ENCODE measurements around the gene CD69. TPM values are rescaled to one million over a fixed set of nuclear protein-coding genes. Genes with fewer than 3 reads are reported as not detected.
A peak's percentile ranks its signal among the peaks of the same experiment; 100 is the strongest.

The CD69 gene
- total RNA-seq, 1 experiment from 2014 or later: not detected

GRCh38 chr12:9792185-9792900 is 31.6 kb upstream of the CD69 start:
- no peaks in the 10 kb centered on the region for H3K79me1 ChIP-seq (ENCODE audit: insufficient read depth, low read depth, low read length, poor library complexity, severe bottlenecking)
- TF ChIP-seq CTCF (conservative IDR thresholded peaks at IDR 0.05): no peak
- H4K5ac ChIP-seq (ENCODE audit: insufficient read length, low read depth, low read length): no peak overlapping the region
- H2BK20ac ChIP-seq (ENCODE audit: low read depth, low read length, poor library complexity, severe bottlenecking): peak overlapping the region; percentile 45
- H3K18ac ChIP-seq (ENCODE audit: insufficient read length, low read depth, low read length): no peak overlapping the region
- H4K91ac ChIP-seq (ENCODE audit: insufficient read length, low read depth, low read length): no peak overlapping the region
- no peak overlapping the region for H3K4me2 ChIP-seq (ENCODE audit: insufficient read depth, insufficient read length, low read length)
- H3T11ph ChIP-seq (ENCODE audit: low read length): no peak overlapping the region
- no peaks in the 10 kb centered on the region for H3K27me3 ChIP-seq (ENCODE audit: insufficient read depth, low read length)
- H4K8ac ChIP-seq (replicated peaks; ENCODE audit: insufficient read length, low read depth, low read length): no peak overlapping the region
- Mint-ChIP-seq H3K36me3 (ENCODE audit: insufficient read depth in 1 of 3, low read depth in 3 of 3) (peaks cover 4 to 23% (median 10%) of the 10 kb centered on the region in 3 experiments; a peak in 6 of 7 replicates), H3K4me3 (no peak overlapping the region), H3K4me1 (peaks cover 26 to 37% of the 10 kb centered on the region in 2 experiments), H3K27me3 (ENCODE audit: low read depth) (no peaks in the 10 kb centered on the region; the same call in 1 of the 2 replicates), H3K9me3 (peaks cover 12% of the 10 kb centered on the region in 2 experiments), H3K27ac (no peak overlapping the region)
- no peak overlapping the region for H3K9ac ChIP-seq (ENCODE audit: extremely low read depth, insufficient read length, low read length)
- H3K79me2 ChIP-seq (ENCODE audit: insufficient read depth, low read length): no peaks in the 10 kb centered on the region
- H3K4ac ChIP-seq (ENCODE audit: low read depth, low read length): no peak overlapping the region
- H3K23ac ChIP-seq (ENCODE audit: insufficient read length, low read depth, low read length): no peak overlapping the region
- no peaks in the 10 kb centered on the region for H4K20me1 ChIP-seq (ENCODE audit: control insufficient read depth, insufficient read depth, insufficient read length)
- DNase-seq: no peak
- H2BK12ac ChIP-seq (ENCODE audit: insufficient read length, low read depth, low read length): peak overlapping the region; percentile 70
- no peak overlapping the region for H2AFZ ChIP-seq (ENCODE audit: low read length)
- peaks cover 2% of the 10 kb centered on the region; the same call in 1 of the 2 replicates for H3K4me1 ChIP-seq (ENCODE audit: insufficient read depth, low read length)
- WGBS (ENCODE audit: extremely low coverage, insufficient read length, low lambda C conversion rate): no CpG with 5 or more reads among the region's 2 CpGs
- no peak overlapping the region for H2AK5ac ChIP-seq (ENCODE audit: insufficient read length, low read length)
- H3K9me3 ChIP-seq (ENCODE audit: control insufficient read depth, low read depth, low read length): no peaks in the 10 kb centered on the region
- no peak overlapping the region for H2BK5ac ChIP-seq (ENCODE audit: insufficient read length, low read length)
- H3K27ac ChIP-seq (ENCODE audit: insufficient read length, low read depth, low read length): no peak overlapping the region
- no peak overlapping the region for H3K56ac ChIP-seq (ENCODE audit: insufficient read length, low read depth, low read length)
- H2BK15ac ChIP-seq (ENCODE audit: low read depth, low read length): no peak overlapping the region
- H3K14ac ChIP-seq (ENCODE audit: insufficient read depth, low read length): no peak overlapping the region
- no peaks in the 10 kb centered on the region for H3K23me2 ChIP-seq (ENCODE audit: insufficient read length, low read depth, low read length, poor library complexity, severe bottlenecking)
- no peak overlapping the region for H2BK120ac ChIP-seq (ENCODE audit: low read depth, low read length, poor library complexity, severe bottlenecking)

Measured in H9 (cell line).